Measurements from ENCODE around the gene ELAC2. TPM values are rescaled to one million over a fixed set of nuclear protein-coding genes. Genes with fewer than 3 reads are reported as not detected.

The ELAC2 gene
- total and polyA plus RNA-seq, 3 experiments from 2014 or later, result 54.2 to 86.3 (median 84.5) TPM

DNA sequence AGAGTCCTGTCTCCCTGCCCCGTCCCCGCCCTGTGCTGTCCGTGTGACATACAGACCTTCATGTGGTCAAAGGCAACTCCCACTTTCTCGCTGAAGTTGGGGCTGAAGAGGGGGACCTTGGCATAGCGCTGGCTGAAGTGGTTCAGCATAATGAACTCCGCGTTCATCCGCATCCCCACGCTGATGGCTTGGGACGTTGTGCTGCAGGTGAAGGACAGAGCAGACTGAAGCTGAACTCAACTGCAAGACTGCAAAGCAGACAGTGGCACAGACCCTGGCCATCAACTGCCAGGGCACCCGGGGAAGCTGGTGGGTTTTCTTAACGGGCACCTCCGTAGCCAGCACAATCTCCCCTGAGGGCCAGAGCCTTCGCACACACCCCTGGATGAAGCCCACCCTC lies 24.2 kb downstream of the ELAC2 start:
- Histone ChIP-seq H3K9me3 (ENCODE audit: low read length) (no peaks in the 10 kb centered on the region), H3K36me3 (ENCODE audit: insufficient read depth, low read length) (peaks cover 56% of the 10 kb centered on the region), H3K4me3 (ENCODE audit: low read length) (no peak overlapping the region), H3K27me3 (ENCODE audit: insufficient read depth, low read length, poor library complexity, severe bottlenecking) (no peaks in the 10 kb centered on the region), H3K27ac (ENCODE audit: low read depth, low read length) (no peak overlapping the region), H3K4me1 (ENCODE audit: insufficient read depth, low read length) (no peaks in the 10 kb centered on the region)
- CTCF ChIA-PET, result interaction anchor here (2.1 kb wide), 1 partner anchor 8 kb away, joined by 9 read pairs; no protein-coding TSS in a partner anchor
- Mint-ChIP-seq H3K27me3 (no peaks in the 10 kb centered on the region), H3K36me3 (peaks cover 30 to 89% (median 33%) of the 10 kb centered on the region in 3 donors), H3K9me3 (peaks cover 0 to 2% (median 0%) of the 10 kb centered on the region in 5 donors), H3K4me3 (no peak overlapping the region), H3K27ac (peak overlapping the region in 1 of 8 donors; percentile 38), H3K4me1 (peaks cover 0 to 4% (median 0%) of the 10 kb centered on the region in 3 donors)
- POLR2A ChIA-PET, result no interaction called here
- DNase-seq, result no peak

DNA sequence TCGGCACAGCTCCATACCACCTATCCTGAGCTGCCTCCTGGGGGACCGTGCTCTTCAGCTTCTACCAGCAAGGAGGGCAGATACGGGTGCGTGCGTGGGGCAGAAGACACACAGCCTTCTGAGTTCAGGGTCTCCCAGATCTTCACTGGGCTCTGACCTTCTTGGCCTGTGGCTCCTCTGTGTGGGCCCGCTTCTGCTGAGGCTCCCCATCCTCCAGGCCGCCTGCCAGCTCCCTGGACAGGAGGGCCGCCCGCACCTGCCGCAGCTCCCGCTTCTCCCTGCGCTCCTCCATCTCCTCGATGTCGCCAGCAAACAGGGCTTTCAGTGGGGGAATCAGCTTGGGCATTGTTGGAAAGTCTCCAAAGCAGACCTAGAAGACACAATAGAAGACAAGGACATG lies 25.2 kb downstream of the ELAC2 start:
- Histone ChIP-seq H3K27ac (ENCODE audit: low read depth, low read length) (no peak overlapping the region), H3K9me3 (ENCODE audit: low read length) (no peaks in the 10 kb centered on the region), H3K36me3 (ENCODE audit: insufficient read depth, low read length) (peaks cover 48% of the 10 kb centered on the region), H3K4me3 (ENCODE audit: low read length) (no peak overlapping the region), H3K27me3 (ENCODE audit: insufficient read depth, low read length, poor library complexity, severe bottlenecking) (no peaks in the 10 kb centered on the region), H3K4me1 (ENCODE audit: insufficient read depth, low read length) (no peaks in the 10 kb centered on the region)
- POLR2A ChIA-PET, result no interaction called here
- H3K27ac Mint-ChIP-seq, result peak overlapping the region in 1 of 8 donors; percentile 87
- H3K4me1 Mint-ChIP-seq, result peaks cover 0 to 4% (median 0%) of the 10 kb centered on the region in 3 donors
- DNase-seq, result no peak
- CTCF ChIA-PET, result interaction anchor here (0.9 to 2.1 kb wide), 2 partner anchors 9 to 26 kb away, joined by 3 to 9 read pairs; partner anchors contain the start of gene ELAC2
- H3K9me3 Mint-ChIP-seq, result peaks cover 0 to 2% (median 0%) of the 10 kb centered on the region in 5 donors
- no peaks in the 10 kb centered on the region for H3K27me3 Mint-ChIP-seq
- H3K4me3 Mint-ChIP-seq, result no peak overlapping the region
- peaks cover 29 to 79% (median 30%) of the 10 kb centered on the region in 3 donors for H3K36me3 Mint-ChIP-seq

DNA sequence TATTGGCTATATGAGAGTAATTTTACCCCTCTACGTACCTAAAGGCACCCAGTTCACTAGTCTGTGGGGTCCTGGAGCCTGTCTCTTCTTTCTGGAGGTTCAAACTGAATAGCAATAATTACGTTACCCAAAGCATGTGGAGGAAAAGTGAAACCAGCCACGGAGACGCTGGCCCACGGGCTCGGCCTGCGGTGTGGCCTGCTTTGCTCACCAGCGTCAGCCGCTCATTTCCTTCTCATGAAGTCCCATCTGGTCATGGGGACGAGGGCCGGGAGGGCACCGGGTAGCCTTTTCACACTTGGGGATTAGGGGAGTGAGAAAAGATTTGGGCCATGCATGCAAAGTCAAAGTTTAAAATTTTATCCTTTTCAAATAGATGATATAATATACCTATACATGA lies 26.9 kb downstream of the ELAC2 start:
- H3K27ac Mint-ChIP-seq, result peak overlapping the region in 2 of 8 donors; percentile 17 to 39
- ChIA-PET CTCF (no interaction called here), POLR2A (no interaction called here)
- Histone ChIP-seq H3K9me3 (ENCODE audit: low read length) (no peaks in the 10 kb centered on the region), H3K27me3 (ENCODE audit: insufficient read depth, low read length, poor library complexity, severe bottlenecking) (no peaks in the 10 kb centered on the region), H3K4me1 (ENCODE audit: insufficient read depth, low read length) (no peaks in the 10 kb centered on the region), H3K27ac (ENCODE audit: low read depth, low read length) (no peak overlapping the region), H3K36me3 (ENCODE audit: insufficient read depth, low read length) (peaks cover 32% of the 10 kb centered on the region), H3K4me3 (ENCODE audit: low read length) (no peak overlapping the region)
- DNase-seq, result no peak
- peaks cover 0 to 2% (median 0%) of the 10 kb centered on the region in 5 donors for H3K9me3 Mint-ChIP-seq
- H3K27me3 Mint-ChIP-seq, result peaks cover 0 to 1% of the 10 kb centered on the region in 2 donors
- H3K36me3 Mint-ChIP-seq, result peaks cover 25 to 62% (median 26%) of the 10 kb centered on the region in 3 donors
- peaks cover 0 to 3% (median 0%) of the 10 kb centered on the region in 3 donors for H3K4me1 Mint-ChIP-seq
- H3K4me3 Mint-ChIP-seq, result no peak overlapping the region

DNA sequence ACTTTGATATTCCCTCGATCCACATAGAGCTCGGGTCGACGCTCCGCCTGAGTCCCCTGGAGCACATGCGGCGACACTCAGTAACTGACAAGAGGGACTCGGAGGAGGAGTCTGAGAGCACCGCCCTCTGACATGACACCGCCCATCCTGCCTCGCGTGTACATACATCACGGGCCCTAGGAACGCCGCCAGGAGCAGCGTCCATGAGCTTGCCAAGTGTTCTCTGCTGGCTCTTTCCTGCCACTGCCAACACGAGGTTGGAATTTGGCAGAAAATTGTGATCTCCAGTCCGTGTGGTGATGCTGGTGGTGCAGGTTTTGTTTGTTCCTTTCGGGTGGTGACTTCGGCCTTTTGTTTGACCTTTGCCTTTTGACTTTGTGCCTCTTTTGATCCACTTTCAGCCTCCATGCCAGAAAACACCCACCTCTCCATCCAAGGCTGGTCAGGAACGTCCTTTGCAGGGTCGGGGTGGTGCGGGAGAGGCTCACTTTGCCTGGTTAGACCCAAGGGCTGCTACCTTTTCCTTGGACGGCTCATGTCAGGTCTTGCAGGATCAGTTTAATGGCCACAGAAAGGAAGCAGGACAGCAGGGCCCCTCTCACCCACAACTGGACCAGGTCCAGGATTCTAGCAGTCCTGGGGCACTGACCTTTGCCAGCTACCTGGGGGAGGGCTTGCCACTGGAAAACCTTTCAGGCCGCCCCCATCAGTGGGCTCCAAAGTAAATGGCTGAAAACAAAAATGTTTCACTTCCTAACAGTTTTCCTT lies 27.6 kb downstream of the ELAC2 start:
- Mint-ChIP-seq H3K27ac (peak overlapping the region in 1 of 8 donors; percentile 13), H3K4me3 (no peak overlapping the region), H3K36me3 (peaks cover 25 to 55% (median 26%) of the 10 kb centered on the region in 3 donors), H3K4me1 (peaks cover 0 to 3% (median 0%) of the 10 kb centered on the region in 3 donors), H3K9me3 (peaks cover 0 to 2% (median 0%) of the 10 kb centered on the region in 5 donors), H3K27me3 (peaks cover 0 to 1% of the 10 kb centered on the region in 2 donors)
- ChIA-PET CTCF (no interaction called here), POLR2A (no interaction called here)
- no peaks in the 10 kb centered on the region for H3K9me3 ChIP-seq (ENCODE audit: low read length)
- H3K36me3 ChIP-seq (ENCODE audit: insufficient read depth, low read length), result peaks cover 25% of the 10 kb centered on the region
- no peaks in the 10 kb centered on the region for H3K27me3 ChIP-seq (ENCODE audit: insufficient read depth, low read length, poor library complexity, severe bottlenecking)
- no peaks in the 10 kb centered on the region for H3K4me1 ChIP-seq (ENCODE audit: insufficient read depth, low read length)
- no peak overlapping the region for H3K27ac ChIP-seq (ENCODE audit: low read depth, low read length)
- DNase-seq, result no peak
- no peak overlapping the region for H3K4me3 ChIP-seq (ENCODE audit: low read length)

DNA sequence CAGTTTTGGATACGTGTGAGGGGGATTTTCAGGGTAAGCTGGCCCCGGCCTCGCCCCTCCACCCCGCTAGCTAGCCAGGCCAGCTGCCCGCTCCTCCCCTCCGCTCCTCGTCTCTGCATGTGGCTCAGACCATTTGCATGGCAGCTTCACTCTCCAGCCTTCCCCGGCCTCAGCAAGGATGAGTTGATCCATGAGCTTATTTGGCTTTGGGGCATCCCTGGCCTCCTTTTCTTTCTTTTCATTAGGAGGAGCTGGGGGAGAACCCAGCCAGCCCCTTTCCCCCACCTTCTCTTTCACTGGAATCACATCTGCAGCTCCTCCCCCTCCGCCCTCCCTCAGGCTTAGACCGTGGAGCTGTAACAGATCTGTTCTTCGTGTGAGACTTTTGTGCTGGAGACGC lies 30.7 kb downstream of the ELAC2 start:
- ChIA-PET CTCF (interaction anchor here (0.7 kb wide), 1 partner anchor 44 kb away, joined by 3 read pairs; no protein-coding TSS in a partner anchor), POLR2A (no interaction called here)
- peaks cover 16 to 24% (median 21%) of the 10 kb centered on the region in 3 donors for H3K36me3 Mint-ChIP-seq
- Histone ChIP-seq H3K9me3 (ENCODE audit: low read length) (no peaks in the 10 kb centered on the region), H3K4me1 (ENCODE audit: insufficient read depth, low read length) (peaks cover 6% of the 10 kb centered on the region), H3K36me3 (ENCODE audit: insufficient read depth, low read length) (no peaks in the 10 kb centered on the region), H3K4me3 (ENCODE audit: low read length) (no peak overlapping the region), H3K27me3 (ENCODE audit: insufficient read depth, low read length, poor library complexity, severe bottlenecking) (no peaks in the 10 kb centered on the region), H3K27ac (ENCODE audit: low read depth, low read length) (no peak overlapping the region)
- no peak overlapping the region for H3K27ac Mint-ChIP-seq
- no peak overlapping the region for H3K4me3 Mint-ChIP-seq
- H3K27me3 Mint-ChIP-seq, result peaks cover 6 to 11% of the 10 kb centered on the region in 2 donors
- H3K4me1 Mint-ChIP-seq, result peaks cover 6 to 8% (median 7%) of the 10 kb centered on the region in 3 donors
- no peak for DNase-seq
- H3K9me3 Mint-ChIP-seq, result peaks cover 0 to 2% (median 0%) of the 10 kb centered on the region in 5 donors

DNA sequence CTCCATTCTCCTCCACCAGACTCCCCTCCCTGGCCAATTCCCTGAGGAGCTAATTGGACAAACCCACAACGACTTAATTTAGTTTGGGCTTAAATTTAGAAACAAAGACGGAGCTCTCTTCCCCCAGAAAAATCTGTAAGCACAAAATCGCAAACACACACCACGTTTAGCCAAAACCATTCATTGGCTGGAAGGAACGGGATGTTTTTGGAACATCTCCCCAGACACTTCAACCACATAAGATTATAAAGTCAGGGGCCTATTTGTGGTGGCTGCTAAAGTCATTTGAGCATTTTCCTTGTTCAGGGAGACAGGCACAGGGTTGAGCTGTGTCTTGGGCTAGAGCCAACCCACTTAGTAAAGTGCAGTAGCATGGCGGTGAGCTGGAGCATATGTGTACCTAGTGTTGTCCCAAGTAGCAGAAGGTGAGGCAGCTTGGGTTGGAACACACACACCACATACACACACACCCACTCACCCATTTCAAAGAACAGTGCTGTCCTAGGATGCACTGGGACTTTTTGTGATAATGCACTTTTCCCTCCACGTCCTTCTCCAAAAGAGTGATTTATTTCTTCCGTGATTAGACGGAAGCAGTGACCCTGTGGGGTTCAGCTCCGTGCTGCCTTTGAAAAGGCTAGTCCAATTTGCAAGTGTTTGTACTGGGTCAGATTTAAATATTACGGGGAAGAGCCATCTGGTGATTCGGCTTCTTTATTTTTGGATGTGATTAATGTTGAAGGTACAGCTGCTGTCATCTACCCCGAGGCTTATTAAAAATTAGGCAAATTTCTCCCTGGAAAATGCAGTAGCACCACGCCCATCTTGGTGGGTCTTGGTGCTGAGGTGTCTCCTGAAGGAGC lies 32.2 kb downstream of the ELAC2 start:
- CTCF ChIA-PET, result no interaction called here
- POLR2A ChIA-PET, result no interaction called here

DNA sequence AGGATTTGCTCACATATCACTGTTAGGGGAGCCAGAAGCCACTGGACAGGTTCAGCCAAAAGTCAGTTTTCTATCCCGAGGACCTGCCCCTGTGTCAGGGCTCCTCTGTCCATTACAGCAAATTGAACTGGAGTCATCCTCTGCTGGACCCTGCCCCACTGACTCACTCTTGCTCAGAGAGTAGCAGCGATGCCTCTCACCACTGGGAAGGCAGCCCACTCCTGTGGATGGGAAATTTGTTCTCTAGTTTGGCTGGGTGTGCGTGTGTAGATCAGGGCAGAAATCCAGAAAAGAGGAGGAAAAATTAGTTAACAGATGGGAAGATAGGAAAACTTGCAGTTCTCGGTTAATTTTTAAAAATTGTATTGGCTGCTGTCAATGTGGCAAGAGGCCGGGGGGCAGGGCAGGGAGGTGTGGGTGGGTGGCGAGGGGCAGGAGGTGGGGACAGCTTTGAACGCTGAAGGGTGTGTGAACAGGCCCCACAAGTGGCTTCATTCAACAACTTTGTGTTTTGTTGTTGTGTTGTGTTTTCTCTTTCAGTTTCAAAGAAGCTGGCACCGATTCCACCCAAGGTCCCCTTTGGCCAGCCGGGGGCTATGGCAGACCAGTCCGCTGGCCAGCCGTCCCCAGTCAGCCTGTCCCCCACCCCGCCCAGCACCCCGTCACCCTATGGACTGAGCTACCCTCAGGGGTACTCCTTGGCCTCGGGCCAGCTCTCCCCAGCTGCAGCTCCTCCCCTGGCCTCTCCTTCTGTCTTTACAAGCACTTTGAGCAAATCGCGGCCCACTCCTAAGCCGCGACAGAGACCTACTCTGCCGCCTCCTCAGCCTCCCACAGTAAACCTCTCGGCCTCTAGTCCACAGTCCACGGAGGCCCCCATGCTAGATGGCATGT lies 33.6 kb downstream of the ELAC2 start:
- H3K4me1 ChIP-seq (ENCODE audit: insufficient read depth, low read length), result peaks cover 6% of the 10 kb centered on the region
- peak overlapping the region in 1 of 8 donors; percentile 81 for H3K27ac Mint-ChIP-seq
- no peak overlapping the region for H3K4me3 Mint-ChIP-seq
- no peak overlapping the region for H3K4me3 ChIP-seq (ENCODE audit: low read length)
- no peaks in the 10 kb centered on the region for H3K36me3 Mint-ChIP-seq
- H3K27me3 ChIP-seq (ENCODE audit: insufficient read depth, low read length, poor library complexity, severe bottlenecking), result no peaks in the 10 kb centered on the region
- peaks cover 7 to 10% (median 9%) of the 10 kb centered on the region in 3 donors for H3K4me1 Mint-ChIP-seq
- H3K27ac ChIP-seq (ENCODE audit: low read depth, low read length), result no peak overlapping the region
- ChIA-PET CTCF (no interaction called here), POLR2A (no interaction called here)
- peaks cover 0 to 2% (median 0%) of the 10 kb centered on the region in 5 donors for H3K9me3 Mint-ChIP-seq
- H3K9me3 ChIP-seq (ENCODE audit: low read length), result no peaks in the 10 kb centered on the region
- no peak for DNase-seq
- no peaks in the 10 kb centered on the region for H3K36me3 ChIP-seq (ENCODE audit: insufficient read depth, low read length)
- peaks cover 7 to 18% of the 10 kb centered on the region in 2 donors for H3K27me3 Mint-ChIP-seq

More for the DNA sequence above, 32.2 kb downstream of the ELAC2 start:
- Histone ChIP-seq H3K9me3 (ENCODE audit: low read length) (no peaks in the 10 kb centered on the region), H3K27me3 (ENCODE audit: insufficient read depth, low read length, poor library complexity, severe bottlenecking) (no peaks in the 10 kb centered on the region), H3K36me3 (ENCODE audit: insufficient read depth, low read length) (no peaks in the 10 kb centered on the region), H3K4me3 (ENCODE audit: low read length) (no peak overlapping the region), H3K4me1 (ENCODE audit: insufficient read depth, low read length) (peaks cover 6% of the 10 kb centered on the region), H3K27ac (ENCODE audit: low read depth, low read length) (no peak overlapping the region)
- H3K9me3 Mint-ChIP-seq, result peaks cover 0 to 2% (median 0%) of the 10 kb centered on the region in 5 donors
- H3K36me3 Mint-ChIP-seq, result peaks cover 6 to 10% (median 8%) of the 10 kb centered on the region in 3 donors
- H3K27ac Mint-ChIP-seq, result peak overlapping the region in 1 of 8 donors; percentile 65
- H3K4me3 Mint-ChIP-seq, result no peak overlapping the region
- no peak for DNase-seq
- H3K27me3 Mint-ChIP-seq, result peaks cover 7 to 15% of the 10 kb centered on the region in 2 donors
- H3K4me1 Mint-ChIP-seq, result peaks cover 9 to 10% (median 10%) of the 10 kb centered on the region in 3 donors

All from CD8-positive, alpha-beta memory T cell (primary cell).